NCI-H1417 (cell line): Measurements from ENCODE around the gene SLC25A41.
"Not testable (repeated sequence)": the region's sequence is repeated elsewhere in the genome, so short reads cannot be mapped to it uniquely, and the experiment has no call there.

Source experiments
- DNase-seq, 3 experiments: peaks; one replicate each; lab custom pipeline; 2025; lab: John Stamatoyannopoulos, UW

The SLC25A41 gene

DNA sequence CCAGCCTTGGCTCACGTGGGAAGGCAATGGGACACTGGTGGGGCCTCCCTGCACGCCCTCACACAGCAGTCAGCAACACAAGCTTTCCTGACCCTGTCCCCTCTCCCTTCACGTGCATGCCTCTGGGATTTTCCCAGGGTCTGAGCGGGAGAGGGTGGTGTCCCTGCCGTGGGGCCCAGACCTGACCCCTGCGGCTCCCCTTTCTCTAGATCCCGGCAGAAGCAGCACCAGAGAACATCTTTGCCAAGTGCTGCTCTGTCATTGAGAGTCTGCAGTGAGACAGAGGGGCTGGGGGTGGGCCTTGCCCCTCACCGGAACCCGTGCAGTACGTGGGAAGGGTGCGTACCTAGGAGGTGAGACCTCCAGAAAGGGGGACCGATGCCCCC, 21.5 kb downstream of the SLC25A41 start:
- DNase-seq = peak in 1 of 3 experiments; percentile 39

DNA sequence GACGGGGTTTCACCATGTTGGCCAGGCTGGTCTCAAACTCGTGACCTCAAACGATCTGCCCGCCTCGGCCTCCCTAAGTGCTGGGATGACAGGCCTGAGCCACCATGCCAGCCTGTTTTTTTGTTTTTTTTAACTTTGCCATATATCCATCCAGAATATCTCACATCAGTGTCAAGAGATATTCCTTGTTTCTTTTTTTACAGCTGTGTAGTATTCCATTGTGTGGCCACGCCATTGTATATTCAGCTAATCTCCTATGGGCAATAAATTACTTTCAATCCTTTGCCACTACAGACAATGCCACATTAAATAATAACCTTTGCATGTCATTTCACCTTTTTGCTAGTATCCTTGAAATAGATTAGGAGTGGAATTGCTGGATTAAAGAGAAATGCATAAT, 24.2 kb downstream of the SLC25A41 start:
- DNase-seq = no peak

DNA sequence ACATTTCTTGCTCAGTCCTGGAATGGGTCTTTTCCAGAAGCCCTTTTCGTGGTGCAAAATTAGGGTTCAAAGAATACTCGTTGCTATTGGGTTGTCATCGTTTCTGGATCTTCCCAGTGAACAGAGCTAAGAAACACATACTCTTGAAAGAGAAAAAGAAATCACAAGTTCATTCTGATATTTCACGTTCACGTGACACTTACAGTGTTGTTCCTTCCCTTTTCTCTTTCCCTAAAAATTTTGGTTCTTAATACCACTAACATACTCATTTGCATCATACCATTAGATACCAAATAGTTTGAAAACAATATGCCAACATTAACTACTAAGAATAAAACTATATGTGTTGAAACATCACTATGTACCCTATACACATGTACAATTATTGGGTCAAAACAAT, 27.2 kb downstream of the SLC25A41 start:
- DNase-seq = no peak

DNA sequence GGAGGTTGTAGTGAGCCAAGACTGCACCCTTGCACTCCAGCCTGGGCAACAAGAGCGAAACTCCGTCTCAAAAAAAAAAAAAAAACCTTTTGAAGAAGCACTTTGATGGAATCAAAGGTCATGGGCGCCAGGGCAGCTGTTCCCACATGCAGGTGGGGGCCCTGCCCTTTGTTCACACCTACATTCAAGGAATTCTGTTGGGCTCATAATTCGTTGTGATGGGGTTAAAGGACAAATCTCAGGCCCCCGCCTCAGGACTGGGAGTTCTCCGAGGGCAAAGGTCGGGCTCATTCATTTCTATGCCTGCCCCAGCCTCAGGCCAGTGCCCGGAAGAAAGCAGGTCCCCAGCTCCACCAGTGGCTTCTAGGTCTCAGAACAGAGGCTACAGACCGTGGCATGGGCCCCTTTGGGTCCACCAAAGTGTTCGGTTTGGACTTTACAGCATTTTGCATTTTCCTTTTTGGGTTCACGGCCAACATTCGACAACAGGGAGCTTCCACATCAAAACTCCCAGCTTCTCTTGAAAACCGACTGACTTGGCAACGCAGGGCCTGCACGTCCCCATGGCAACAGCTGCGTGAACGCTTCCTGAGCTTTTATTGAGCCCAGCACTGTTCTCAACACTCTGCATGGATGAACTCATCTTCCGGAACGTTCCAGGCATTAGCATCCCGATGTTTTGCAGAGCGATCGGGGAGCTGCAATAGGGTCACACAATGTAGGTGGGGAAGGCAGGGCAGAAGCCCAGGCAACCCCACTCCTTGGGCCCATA, 30.5 kb downstream of the SLC25A41 start:
- DNase-seq = peak in 2 of 3 experiments; percentile 30 to 68

DNA sequence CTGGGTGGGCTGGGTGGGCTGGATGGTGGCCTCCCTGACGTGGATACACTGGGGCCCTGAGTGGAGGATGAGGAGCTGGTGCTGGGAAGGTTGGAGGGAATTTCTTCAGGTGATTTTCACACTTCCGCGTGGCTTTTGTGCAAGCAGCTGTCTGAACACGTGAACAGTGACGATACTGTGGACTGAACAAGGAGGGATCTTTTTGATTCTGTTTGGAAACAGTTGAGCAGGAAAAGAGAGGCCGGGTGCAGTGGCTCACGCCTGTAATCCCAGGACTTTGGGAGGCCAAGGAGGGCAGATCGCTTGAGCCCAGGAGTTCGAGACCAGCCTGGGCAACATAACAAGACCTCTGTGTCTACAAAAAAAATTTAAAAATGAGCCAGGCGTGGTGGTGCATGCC, 31.5 kb downstream of the SLC25A41 start:
- no peak for DNase-seq

DNA sequence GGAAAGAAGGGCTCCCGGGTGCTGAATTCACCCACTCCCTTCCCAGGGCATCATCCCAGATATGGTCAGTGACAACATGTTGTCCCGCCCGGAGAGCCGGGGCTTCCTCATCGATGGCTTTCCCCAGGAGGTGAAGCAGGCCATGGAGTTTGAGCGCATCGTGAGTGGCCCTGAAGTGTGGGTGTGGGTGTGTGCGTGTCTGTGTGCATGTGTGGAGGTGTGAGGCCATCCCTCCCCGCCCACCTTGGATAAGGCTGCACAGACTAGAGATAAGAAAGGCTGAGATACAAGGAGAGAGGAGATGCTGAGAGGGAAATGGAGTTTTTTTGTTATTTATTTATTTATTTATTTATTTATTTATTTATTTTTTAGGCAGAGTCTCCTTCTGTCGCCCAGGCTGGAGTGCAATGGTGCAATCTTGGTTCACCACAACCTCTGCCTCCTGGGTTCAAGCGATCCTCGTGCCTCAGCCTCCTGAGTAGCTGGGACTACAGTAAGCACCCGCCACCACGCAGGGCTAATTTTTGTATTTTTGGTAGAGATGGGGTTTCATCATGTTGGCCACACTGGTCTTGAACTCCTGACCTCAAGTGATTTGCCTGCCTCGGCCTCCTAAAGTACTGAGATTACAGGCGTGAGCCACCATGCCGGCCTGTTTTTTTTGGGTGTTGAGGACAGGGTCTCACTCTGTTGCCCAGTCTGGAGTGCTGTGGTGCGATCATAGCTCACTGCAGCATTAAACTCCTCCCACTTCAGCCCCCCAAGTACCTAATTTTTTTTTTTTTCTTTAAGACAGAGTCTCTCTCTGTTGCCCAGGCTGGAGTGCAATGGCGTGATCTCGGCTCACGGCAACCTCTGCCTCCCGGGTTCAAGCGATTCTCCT, 33.3 kb downstream of the SLC25A41 start:
- not testable (repeated sequence) for DNase-seq

DNA sequence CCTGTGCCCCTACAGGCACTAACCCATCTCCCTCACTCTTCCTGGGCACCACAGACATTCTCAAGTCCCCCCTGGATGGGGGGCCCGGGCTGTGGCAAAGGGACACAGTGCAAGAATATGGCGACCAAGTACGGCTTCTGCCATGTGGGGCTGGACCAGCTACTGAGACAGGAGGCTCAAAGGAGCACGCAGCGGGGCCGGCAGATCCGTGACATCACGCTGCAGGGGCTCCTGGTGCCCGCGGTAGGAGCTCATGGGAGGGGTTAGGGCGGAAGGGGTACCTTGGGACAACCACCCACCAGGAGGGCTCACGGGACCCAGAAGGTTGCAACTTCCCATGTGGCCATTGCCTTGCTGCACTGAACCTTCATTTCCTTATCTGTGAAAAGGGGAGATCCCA, 37.3 kb downstream of the SLC25A41 start:
- no peak for DNase-seq

DNA sequence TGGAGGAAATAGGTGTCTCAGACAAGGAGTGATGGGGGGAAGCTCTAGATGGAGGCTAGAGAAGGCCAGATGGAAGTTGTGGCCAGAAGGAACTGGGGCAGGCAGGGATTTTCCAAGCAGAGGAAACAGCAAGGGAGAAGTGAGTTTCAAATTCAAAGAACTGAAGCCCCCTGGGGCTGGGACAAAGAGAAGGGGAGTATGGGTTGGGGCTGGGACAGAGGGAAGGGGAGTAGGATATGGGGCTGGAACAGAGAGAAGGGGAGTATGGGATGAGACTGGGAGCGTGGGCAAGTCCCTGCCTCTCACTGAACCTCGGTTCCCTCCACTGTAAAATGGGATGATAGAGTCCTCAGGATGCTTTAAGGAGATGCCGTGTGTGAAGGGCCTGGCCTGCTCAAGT, 38.7 kb downstream of the SLC25A41 start:
- DNase-seq = no peak

DNA sequence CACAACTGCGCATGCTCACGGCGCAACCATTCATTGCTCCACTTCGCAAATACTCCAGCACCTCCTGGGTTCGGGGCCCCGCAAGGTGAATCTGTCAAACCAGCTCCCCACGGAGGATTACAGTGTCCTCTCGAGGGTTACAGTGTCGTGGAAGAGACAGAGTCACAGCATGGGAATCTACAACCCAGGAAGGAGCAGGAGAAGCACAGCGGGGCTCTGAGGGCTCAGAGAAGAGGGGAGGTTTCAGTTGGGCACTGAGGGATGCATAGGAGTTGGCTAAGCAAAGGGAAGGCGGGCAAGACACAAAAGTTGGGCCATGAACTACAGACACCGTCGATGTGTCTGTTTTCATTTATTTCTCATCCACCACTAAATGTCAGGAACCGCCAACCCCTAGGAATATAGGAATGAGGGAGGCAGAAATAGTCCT, 39.6 kb downstream of the SLC25A41 start:
- DNase-seq = no peak

DNA sequence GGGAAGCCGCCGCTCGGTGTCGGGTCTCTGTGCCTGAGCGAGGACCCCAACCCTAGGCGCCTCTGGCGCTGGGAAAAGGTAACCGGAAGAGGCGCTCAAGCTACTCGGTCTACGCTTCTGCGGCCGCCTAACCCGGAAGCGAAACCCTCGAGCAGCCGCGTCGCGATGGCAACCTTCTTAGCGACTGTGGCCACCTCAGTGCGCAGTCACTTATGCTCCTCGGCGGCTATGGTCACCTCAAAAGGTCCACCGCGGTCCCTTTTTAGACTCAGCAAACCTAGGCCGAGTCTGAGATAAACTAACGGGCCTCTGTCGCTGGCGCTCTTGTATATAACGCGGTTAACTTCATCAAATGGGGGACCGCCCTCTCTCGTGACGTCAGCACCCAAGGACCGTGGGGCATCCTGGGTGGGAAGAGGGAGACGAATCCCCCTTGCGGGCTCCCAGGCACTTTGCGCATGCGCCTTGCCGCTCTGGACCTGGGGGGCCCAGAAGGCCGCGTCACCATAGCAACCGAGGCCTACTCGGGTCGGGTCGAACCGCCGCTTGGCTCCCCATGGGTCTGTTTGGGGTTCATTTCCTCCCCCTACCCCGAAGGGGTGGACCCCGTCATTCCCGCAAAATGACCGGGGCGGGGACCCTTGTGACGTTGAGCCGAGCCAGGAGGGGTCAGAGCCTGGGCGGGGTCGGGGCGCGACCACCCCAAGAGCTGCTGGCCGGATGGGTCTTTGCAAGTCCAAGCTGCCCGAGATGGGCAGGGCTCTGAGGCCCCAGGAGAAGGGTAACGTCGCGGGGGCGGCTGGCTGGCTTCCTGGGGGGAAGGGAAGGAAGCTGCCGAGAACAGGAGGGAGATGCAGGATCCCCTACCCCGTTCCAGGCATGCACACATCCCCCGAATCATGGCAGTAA, 40.2 kb downstream of the SLC25A41 start, which contains the start of gene GTF2F1:
TSS of gene GTF2F1 (minus strand) at position 91 of the 909 bp plus-strand sequence. CDS start 169 bp downstream, outside the sequence.
- DNase-seq = peak; percentile 89 to 100 (median 99)

DNA sequence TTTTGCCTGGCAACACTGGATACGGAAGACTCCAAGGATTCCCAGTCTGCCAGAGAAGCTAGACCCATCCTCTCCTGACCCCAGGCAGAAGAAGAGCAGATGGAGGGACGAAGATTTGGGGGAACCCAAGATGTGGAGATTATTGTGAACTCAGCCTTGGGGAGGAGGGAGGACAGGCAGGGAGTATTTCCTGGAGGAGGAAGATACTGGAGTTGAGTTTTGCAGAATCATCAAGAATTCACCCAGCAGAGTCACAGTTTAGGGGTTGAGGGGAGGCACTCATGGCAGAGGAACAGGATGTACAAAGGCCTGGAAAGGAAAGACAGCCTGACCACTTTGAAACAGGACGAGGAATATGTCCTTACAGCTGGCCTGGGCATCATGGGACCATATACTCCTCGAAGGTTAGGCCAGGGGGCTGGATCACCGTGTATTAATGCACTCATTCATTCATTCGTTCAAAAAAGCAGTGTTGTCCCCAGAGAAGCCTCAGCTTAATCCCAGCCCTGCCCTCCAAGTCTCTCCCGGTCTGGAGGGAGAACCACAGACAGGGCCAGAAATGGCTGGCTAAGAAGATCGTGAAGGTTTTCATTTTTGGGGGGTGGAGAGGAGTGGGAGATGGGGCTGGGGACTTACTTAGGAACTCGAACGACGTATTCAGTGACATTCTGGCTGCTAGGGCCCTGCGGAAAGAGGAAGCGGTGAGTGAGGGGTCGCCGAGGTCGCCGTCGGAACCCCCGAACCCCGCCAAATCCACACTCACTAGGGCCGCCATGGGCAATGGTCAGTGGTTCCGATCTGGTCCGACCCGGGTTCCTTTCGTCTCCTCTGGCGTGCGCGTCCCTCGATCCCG, 41.1 kb downstream of the SLC25A41 start:
- DNase-seq = no peak

DNA sequence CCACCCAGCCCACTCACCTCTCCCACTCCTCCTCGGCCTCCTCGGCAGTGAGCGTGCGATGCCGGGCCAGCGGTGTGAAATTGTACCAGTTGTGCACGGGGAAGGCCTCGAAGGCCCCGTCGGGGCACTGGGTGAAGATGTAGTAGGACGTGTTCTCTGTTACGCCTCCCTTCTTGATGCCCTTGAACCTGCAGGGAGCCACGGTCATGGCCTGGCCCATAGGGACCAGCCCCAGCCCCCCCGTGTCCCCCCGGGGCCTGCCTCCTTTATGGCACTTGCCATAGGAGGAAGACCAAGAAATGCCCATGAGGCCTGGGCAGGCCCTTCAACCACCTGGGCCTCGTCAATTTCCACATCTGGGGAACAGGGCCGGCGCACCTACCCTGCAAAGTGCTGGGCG, 46.2 kb downstream of the SLC25A41 start:
- no peak for DNase-seq

DNA sequence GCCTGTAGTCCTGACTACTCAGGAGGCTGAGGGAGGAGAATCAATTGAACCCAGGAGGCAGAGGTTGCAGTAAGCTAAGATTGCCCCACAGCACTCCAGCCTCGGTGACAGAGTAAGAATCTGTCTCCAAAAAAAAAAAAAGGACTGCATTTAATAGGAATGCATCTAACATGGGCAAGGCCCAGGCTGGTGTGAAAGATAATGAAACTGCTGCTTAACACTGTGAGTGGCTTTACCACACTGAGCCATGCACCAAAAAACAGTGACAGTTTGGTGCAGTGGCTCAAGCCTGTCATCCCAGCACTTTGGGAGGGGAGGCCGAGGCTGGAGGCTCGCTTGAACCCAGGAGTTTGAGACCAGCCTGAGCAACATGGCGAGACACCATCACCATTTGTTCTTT, 49.2 kb downstream of the SLC25A41 start:
- DNase-seq = no peak

DNA sequence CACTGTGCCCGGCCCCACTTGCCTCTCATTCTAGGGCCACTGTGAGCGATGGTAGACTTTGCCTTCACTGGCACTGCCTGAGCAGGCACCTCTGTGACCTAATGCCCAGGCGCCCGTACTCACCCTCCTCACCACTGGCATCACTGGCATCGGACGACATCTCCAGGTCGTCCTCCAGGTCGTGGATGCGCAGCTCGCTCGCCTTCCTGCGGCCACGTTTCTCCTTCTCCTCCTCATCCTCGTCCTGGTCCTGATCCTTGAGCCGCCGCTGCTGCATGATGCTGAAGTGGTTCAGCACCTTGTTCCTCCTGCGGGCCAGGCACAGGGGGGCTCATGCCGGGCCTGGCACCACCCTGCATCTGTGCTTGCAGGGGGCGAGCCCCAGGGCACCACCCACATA, 50.4 kb downstream of the SLC25A41 start:
- no peak for DNase-seq

DNA sequence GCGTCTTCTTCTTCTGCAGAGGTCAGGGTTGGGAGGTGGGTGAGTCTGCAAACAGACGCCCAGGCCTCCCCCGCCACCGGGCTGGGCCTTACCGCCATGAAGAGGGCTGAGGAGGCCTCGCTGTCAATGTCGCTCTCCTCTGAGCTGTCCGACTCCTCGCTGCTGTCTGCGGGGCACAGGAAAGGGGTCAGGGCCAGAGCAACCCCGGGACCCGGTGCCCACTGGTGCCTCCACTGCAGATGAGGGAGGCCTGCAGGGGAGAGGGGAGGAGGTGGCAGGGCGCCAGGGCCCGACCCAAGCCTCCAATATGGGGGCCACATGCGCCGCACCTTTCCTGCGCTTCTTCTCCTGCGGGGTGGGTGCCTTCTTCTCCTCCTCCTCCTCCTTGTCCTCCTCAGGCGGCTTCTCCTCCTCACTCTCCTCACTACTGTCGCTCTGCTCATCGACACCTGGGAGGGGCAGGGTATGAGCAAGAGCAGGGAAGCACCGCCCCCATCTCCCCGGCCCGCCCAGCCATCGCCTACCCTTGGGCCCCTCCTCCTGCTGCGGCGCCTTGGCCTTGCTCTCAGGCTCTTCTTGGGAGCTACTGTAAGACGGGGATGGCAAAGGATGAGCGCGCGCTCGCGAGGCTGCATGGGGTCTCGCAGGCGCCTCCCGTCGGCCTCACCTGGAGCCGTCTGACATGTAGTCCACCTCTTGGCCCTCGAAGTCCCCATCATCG, 52.4 kb downstream of the SLC25A41 start:
- no peak for DNase-seq

DNA sequence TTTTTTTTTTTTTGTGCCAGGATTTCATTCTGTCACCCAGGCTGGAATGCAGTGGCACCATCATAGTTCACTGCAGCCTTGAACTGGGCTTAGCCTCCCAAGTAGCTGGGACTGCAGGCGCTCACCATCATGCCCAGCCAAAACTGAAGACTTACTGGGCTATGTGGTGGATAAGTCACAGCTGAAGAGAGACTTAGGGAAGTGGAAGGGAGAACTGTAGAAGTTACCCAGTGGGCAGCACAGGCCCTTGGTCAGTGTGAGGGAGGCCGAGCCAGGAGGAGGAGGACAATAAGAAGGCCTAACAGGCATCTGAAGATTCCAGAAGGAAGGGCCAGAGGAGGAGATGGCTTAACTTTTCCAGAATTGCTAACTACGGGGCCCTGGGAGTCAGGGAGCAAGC, 53.8 kb downstream of the SLC25A41 start:
- DNase-seq = no peak

DNA sequence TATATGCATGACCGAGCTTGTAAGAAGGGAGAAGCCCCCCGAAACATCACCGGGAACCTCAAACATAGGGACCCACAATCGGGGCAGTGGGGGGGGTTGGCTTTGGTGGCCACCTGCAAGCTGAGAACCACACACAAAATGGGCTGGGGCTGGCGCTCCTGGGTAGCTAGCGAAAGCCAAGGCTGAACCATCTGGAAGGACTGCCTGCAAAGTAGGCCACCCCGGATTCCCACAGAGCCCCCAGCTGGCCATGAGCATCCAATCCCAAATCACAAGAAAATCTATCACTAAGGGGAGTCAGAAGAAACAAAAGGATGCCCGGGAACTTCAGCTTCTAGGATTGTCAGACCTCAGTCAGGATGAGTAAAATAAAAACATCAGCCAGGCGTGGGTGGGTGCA, 55.1 kb downstream of the SLC25A41 start:
- DNase-seq = no peak

DNA sequence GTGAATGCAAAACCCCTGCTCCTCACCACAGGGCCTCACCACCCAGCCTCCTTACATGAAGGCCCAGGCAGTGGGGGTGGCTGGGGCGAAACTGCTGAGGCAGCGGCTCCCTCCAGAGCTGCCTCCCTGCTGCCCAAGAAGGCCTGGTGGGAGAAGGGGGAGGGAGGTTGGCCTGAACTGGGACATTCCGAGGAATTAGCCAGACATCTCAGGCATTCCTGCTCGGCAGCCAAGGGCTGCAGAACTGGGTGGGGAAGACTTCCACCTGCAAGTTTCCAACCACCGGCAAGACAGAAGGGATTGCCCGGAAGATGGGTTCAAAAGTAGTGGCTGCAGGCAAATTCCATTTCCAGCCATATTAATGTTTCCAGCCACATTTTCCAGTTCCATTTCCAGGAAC, 55.5 kb downstream of the SLC25A41 start:
- DNase-seq = no peak

DNA sequence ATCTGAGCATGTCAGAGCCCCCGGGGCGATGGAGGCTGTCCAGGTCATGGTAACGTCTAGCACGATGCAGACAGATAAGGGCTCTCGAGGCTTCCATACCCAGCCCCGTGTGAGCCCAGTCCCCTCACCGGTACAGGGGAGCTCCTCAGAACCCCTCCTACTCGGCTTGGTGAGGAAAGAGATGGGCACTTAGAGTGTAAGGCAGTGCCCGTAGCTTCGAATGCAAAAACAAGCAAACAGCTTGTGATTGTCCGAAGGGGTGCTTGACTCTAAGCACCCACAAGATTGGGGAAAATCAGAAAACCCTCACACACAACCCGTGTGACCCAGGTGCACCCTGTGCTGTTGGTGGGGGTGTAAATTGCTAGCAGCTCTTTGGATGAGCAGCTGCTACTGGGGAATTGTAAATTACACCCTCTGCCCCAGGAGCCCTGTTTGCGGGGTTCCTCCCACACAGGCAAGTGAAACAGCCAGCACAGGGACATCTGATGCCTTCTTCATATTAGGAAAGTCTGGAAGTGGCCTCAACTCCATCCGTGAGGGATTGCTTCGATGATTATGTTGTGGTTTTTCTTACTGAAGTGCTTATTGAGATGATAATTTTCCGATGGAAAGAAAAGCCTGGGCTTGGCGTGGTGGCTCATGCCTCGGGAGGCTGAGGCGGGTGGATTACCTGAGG, 56.9 kb downstream of the SLC25A41 start:
- no peak for DNase-seq
